Mesothelial cell of epicardium (in vitro differentiated cells): ENCODE results near the gene CPB2. TPM values are rescaled to one million over a fixed set of nuclear protein-coding genes. Genes with fewer than 3 reads are reported as not detected.

Experiments used
- DNase-seq, 2 experiments: peaks; one replicate each; pipeline ENCODE4 v3.0.0; 2021; ENCODE audit warnings: low spot score in 2 of 2; ENCODE audit not compliant: unreplicated experiment in 2 of 2
- H3K27ac Mint-ChIP-seq: 2 replicates; pipeline ENCODE4 v1.8.0; 2021; ENCODE audit warnings: mixed read lengths
- H3K27me3 Mint-ChIP-seq: 2 replicates; pipeline ENCODE4 v1.8.0; 2021; ENCODE audit warnings: low read depth, mixed read lengths
- H3K36me3 Mint-ChIP-seq: 2 replicates; pipeline ENCODE4 v1.8.0; 2021; ENCODE audit warnings: mixed read lengths
- H3K4me1 Mint-ChIP-seq: 2 replicates; pipeline ENCODE4 v1.8.0; 2021; ENCODE audit warnings: mixed read lengths
- H3K4me3 Mint-ChIP-seq: 2 replicates; pipeline ENCODE4 v1.8.0; 2021; ENCODE audit warnings: mild to moderate bottlenecking, moderate library complexity, mixed read lengths
- H3K9me3 Mint-ChIP-seq: 2 replicates; pipeline ENCODE4 v1.8.0; 2021; ENCODE audit warnings: mixed read lengths
- total RNA-seq: library from RNA; stranded (reverse); gene quantifications from 3 replicates; pipeline ENCODE4 v1.2.1, GENCODE V29; 2021
- TF ChIP-seq, protein P1 (sequence below): fragments of 200-600 bp; sonication (generic); IDR thresholded peaks from one replicate; pipeline ENCODE4 v1.5.0; 2021; ENCODE audit warnings: antibody characterized with exemption; ENCODE audit not compliant: unreplicated experiment

The CPB2 gene
- total RNA-seq, 1 donor from 2014 or later = not detected

- peaks cover 3% of the 10 kb centered on the region for H3K9me3 Mint-ChIP-seq
- no peaks in the 10 kb centered on the region for H3K36me3 Mint-ChIP-seq
- no peak overlapping the region for H3K27ac Mint-ChIP-seq
- TF ChIP-seq, protein P1, sequence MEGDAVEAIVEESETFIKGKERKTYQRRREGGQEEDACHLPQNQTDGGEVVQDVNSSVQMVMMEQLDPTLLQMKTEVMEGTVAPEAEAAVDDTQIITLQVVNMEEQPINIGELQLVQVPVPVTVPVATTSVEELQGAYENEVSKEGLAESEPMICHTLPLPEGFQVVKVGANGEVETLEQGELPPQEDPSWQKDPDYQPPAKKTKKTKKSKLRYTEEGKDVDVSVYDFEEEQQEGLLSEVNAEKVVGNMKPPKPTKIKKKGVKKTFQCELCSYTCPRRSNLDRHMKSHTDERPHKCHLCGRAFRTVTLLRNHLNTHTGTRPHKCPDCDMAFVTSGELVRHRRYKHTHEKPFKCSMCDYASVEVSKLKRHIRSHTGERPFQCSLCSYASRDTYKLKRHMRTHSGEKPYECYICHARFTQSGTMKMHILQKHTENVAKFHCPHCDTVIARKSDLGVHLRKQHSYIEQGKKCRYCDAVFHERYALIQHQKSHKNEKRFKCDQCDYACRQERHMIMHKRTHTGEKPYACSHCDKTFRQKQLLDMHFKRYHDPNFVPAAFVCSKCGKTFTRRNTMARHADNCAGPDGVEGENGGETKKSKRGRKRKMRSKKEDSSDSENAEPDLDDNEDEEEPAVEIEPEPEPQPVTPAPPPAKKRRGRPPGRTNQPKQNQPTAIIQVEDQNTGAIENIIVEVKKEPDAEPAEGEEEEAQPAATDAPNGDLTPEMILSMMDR = no peak
- H3K4me1 Mint-ChIP-seq = peaks cover 15% of the 10 kb centered on the region
- no peak overlapping the region for H3K4me3 Mint-ChIP-seq
- DNase-seq = no peak
- H3K27me3 Mint-ChIP-seq = no peaks in the 10 kb centered on the region
These were observed 42.1 kb upstream of the CPB2 start for GRCh38 chr13:46146898-46147297.

- Mint-ChIP-seq H3K4me1 (peaks cover 15% of the 10 kb centered on the region), H3K36me3 (no peaks in the 10 kb centered on the region), H3K27me3 (no peaks in the 10 kb centered on the region), H3K4me3 (no peak overlapping the region), H3K27ac (peak overlapping the region; percentile 17), H3K9me3 (peaks cover 3% of the 10 kb centered on the region)
- TF ChIP-seq, protein P1 = no peak
- DNase-seq = no peak
These were observed 41.1 kb upstream of the CPB2 start for GRCh38 chr13:46145950-46146349.

DNA sequence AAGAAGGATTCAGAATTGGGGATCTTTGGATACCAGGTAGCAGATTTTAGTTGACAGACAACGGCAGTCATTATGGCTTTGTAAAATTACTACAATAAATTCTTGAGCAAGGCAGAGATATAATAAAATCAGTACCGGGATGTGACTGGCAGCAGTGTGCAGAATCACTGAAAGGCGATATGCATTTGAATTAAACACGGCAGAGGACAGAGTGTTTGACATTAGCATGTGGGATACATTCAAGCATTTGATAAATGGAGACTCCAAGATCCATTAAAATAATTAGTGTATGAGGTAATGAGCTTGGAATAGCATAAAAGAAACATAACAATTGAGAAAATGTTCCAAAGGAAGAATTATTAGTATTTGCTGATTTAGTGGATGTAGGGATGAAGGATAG lies 40.3 kb upstream of the CPB2 start:
- peak overlapping the region; percentile 4 for H3K27ac Mint-ChIP-seq
- TF ChIP-seq, protein P1 = no peak
- H3K36me3 Mint-ChIP-seq = peaks cover 1% of the 10 kb centered on the region
- peaks cover 15% of the 10 kb centered on the region for H3K4me1 Mint-ChIP-seq
- H3K9me3 Mint-ChIP-seq = peaks cover 3% of the 10 kb centered on the region
- H3K27me3 Mint-ChIP-seq = no peaks in the 10 kb centered on the region
- no peak overlapping the region for H3K4me3 Mint-ChIP-seq
- no peak for DNase-seq

DNA sequence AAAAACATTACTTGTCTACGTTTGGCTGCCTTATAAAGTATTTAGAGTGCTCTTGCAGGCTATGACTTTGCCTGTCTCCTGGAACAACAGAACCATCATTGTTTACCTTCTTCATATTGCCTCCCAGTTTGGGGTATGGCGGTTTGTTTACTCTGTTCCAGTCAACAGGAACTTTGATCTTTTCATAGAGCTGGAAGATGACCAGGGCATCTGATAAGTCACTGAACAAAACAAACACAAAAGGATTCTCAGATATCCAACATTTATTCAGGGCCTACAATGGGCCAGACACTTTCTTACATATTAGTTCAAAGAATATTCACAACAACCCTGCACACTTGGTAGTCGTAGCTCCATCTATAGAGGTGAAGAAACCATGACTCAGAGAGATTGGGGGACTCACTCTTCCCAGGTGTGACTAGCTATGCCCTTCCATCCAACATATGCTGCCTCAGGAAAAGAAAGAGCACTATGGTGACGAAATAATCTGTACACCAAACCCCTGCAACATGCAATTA lies 38.4 kb upstream of the CPB2 start:
- Mint-ChIP-seq H3K27ac (no peak overlapping the region), H3K9me3 (peaks cover 3% of the 10 kb centered on the region), H3K4me1 (peaks cover 16% of the 10 kb centered on the region), H3K4me3 (no peak overlapping the region), H3K27me3 (no peaks in the 10 kb centered on the region), H3K36me3 (peaks cover 1% of the 10 kb centered on the region)
- no peak for DNase-seq
- TF ChIP-seq, protein P1 = no peak

GRCh38 chr13:46142776-46143175 lies 37.9 kb upstream of the CPB2 start:
- DNase-seq = no peak
- Mint-ChIP-seq H3K9me3 (peaks cover 3% of the 10 kb centered on the region), H3K27ac (no peak overlapping the region), H3K27me3 (no peaks in the 10 kb centered on the region), H3K4me3 (no peak overlapping the region), H3K36me3 (peaks cover 1% of the 10 kb centered on the region), H3K4me1 (peaks cover 20% of the 10 kb centered on the region)
- TF ChIP-seq, protein P1 = no peak

- Mint-ChIP-seq H3K27ac (no peak overlapping the region), H3K4me3 (no peak overlapping the region), H3K9me3 (no peaks in the 10 kb centered on the region), H3K27me3 (no peaks in the 10 kb centered on the region), H3K36me3 (peaks cover 1% of the 10 kb centered on the region), H3K4me1 (peaks cover 32% of the 10 kb centered on the region)
- TF ChIP-seq, protein P1 = no peak
- no peak for DNase-seq
These were observed 35.2 kb upstream of the CPB2 start for GRCh38 chr13:46140044-46140443.
